ENCODE measurements around the gene SLC22A1.

Gene SLC22A1

DNA sequence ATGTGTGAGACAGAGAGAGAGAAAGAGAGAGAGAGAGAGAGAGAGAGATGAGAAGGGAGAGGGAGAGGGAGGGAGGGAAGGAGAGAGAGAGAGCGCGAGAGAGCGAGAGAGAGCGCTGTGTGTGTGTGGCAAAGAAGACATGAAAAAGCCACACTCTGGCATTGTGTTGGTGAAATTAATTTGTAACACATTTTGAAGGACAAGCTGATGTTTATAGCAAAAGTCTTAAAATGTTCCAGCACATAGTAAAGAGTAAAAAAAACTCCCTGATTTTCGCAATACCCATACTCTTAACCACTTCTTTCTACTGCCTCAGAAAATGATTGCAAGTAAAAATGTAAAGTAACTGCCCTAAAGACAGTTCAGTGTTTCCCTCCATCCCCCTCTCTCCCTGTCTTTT is 56.7 kb downstream of the SLC22A1 start:
- DNase-seq: no peak

DNA sequence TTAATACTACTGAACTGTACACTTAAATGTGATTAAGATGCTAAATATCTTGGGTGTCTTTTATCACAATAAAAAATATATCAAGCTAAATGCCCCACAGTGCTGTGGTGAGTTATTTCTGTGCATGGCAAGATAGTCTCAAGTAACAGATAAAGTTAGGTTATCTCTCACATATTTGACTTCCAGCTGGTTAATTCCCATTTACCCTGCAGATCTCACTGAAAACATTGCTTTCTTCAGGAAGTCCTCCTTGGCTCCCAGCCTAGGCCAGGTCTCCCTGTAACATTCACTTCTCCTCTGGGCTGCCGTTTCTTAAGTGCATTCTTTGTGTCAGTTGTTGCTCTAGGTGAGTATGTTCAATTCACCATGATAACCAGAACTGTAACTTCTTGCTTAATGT is 59.1 kb downstream of the SLC22A1 start:
- no peak for DNase-seq

DNA sequence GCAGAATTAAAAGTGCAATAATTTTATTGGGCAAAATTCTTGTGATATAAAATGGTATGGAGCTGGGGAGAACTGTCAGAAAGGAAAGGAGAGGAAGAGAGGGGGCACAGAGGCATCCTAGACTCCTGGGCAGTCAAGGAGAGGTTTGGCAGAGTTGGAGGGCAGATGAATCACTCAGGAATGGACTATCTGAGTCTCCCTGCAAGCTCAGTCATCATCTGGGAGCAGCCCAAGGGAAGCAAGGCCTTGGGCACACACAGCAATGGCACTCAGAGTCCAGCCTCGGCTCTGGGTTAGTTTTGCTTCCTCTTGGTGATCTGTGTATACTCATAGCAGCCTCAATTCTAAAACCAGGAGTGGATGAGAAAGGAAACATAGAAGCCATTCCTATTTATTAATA is 67.2 kb downstream of the SLC22A1 start:
- no peak for DNase-seq

DNA sequence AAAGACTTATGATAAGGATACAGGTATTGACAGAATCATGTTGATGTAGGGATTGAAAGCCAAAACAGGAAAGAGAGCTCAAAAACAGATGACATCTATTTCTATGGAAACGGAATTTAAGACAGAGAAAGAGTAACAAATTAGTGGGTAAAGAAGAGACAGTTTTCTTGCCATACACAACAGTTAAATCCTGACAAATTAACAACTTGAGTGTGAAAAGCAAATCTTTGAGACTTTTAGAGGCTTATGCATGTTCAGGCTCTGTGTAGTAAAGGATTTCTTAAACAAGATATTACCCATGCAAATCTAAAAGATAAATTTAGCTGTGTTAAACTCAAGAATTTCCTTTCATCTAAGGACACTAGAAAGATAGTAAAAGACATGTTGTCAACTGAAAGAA is 68.5 kb downstream of the SLC22A1 start:
- no peak for DNase-seq

DNA sequence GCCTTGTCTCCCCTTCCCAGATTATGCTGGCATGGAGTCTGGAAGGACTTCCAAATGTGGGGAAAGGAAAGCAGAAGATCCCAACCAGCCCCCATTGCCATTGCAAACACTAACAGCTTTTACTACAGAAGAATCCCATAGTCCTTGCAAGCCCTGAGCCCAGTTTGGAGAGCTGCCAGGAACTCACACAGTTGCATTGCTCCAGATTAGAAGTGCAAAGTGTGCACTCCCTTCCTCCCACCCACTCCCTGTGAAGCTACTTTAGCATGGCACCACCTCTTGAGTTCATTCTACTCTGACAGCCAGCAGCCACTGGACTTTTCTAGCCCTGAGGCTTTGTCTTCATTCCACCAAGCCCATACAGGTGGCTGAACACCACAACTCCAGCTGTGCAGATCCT is 69.4 kb downstream of the SLC22A1 start:
- no peak for DNase-seq

DNA sequence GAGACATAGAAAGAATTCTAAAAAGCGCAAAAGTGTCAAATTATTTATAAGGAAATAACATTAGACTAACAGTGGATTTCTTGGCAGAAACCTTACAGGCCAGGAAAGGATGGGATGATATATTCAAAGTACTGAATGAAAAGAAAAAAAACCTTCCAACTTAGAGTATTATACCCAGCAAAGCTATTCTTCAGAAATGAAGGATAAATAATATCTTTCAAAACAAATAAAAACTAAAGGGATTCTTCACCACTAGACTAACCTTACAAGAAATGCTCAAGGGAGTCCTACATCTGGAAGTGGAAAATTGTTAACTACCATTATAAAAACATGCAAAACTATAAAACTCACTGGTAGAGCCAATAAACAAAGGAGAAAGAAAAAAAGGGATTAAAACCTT is 71.2 kb downstream of the SLC22A1 start:
- DNase-seq: no peak

DNA sequence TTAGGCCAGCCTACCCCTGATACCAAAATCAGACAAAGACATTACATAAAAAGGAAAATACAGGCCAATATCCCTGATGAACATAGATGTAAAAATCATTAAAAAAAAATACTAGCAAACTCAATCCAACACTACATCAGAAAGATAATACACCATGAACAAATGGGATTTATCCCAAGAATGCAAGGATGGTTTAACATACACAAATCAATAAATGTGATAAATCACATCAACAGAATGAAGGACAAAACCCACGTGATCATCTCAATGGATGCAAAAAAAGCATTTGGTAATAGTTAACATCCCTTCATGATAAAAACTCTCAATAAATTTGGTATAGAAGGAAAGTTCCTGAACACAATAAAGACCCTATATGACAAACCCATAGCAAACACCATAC is 73.2 kb downstream of the SLC22A1 start:
- DNase-seq: no peak

DNA sequence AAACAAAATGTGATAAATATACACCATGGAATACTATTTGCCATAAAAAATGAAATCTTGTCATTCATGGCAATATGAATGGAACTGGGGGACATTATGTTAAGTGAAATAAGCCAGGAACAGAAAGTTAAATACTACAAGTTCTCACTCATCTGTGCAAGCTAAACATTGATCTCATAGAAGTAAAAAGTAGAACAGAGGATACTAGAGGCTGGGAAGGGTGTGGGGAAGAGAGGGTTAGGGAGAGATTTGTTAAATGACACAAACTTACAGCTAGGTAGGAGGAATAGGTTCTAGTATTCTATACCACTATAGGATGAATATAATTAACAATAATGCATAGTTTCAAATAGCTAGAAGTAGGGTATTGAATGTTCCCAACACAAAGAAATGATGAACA is 76.0 kb downstream of the SLC22A1 start:
- no peak for DNase-seq

DNA sequence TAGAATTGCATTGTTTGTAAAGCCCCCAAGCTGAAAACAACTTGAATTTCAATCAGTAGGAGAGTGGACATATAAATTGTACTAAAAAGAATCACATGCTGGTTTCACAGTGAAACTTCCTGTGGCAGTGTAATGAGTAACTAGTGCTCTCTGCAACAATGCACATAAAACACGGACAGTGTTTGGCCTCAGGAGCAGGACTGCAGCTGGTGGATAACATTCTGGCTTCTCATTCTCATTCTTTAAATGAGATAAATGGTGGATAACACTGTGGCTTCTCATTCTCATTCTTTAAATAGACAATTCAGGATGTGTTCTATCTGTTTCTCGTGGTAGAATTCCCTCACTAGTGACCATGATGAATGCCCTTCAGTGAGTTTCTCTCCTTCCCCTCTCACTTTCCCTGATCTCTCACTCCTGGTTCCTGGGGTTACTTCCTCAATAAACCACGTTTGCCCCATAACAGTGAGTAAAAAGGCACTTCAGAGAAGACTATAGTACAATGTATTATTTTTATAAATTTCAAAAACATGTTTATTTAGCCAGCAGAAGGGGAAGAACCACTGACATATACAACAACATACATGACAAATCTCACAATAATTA is 77.1 kb downstream of the SLC22A1 start:
- no peak for DNase-seq

DNA sequence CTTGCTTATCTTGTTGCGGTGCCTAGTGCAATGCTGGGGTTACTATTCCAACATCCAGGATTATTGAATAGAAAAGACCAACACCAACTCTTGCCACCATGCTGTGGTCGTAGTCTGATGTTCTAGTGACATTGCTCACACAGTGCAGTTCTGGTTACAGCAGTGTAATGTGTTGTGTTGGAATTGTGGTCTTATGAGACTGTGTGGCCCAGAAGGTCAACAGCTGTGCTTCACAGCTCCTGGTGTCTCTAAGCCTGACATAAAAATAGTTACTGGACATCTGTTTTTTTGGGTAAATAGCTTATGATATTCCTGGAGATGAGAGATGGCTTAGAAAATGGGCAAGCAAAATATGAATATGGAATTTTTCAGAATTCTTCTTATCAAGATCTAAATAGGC is 79.4 kb downstream of the SLC22A1 start:
- no peak for DNase-seq

DNA sequence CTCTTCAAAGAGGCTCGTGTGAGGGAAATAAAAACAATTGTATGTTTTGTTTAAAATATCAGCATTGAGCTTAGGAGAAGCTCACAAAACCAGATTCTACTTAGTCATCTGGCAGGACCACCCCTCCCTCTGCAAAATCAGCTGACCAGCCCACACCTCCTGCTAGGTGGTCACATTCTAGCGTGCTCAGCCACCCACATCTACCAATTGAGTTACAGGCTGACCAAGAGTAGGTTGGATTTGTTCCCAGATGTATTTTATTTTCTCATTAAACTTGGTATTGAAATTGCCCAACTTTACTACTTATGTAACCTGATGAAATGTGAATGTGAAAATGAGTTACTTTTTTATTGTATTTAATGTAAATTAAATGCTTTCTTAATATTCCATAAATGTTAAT is 80.8 kb downstream of the SLC22A1 start:
- DNase-seq: no peak

DNA sequence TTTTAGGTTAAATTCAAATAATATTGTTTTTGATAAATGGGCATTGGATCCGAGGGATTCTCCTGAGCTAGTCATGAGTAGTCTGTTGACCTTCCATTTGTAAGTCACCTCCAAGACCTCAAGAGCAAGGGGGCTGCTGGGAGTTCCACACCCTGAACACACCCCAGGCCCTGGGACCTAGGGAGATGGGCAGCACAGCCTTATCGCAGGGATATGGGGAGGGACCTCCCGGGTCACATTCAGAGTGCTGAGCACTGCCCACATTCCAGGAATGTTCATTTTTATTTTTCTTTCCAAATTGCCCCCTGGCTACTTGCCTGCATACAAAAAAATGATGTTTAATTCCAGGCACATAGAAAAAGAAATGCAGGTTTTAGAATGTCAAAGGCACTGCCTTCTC is 81.5 kb downstream of the SLC22A1 start:
- no peak for DNase-seq

DNA sequence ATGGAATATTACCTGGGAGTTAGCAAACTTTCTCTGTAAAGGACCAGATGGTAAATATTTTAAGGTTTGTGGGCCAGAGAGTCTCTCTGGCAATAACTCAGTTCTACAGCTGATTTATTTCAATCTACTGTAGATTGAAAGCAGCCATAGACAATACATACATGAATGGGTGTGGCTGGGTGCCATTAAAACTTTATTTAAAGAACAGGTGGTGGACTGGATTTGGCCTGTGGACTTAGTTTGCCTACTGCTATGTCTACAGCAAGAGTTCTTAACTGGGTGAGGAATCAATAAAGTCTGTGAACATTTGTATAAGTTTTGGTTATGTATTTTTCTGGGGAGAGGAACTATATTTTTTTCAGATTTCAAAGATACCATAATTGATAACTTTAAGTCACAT is 81.9 kb downstream of the SLC22A1 start:
- no peak for DNase-seq

DNA sequence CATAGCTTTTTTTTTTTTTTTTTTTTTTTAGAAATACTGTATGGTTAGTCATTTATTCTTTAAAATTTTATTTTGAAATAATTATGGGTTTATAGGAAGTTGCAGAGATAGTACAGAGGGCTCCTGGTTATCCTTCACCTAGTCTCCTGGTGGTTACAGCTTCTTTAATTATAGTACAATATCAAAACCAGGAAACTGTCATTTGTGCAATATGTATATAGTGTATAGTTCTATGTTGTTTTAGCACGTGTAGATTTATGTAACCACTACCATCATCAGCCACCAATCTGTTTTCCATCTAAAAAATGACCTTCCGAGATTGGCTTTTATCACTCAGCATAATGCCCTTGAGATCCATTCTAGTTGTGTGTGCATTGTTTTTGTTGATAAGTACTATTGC is 82.3 kb downstream of the SLC22A1 start:
- no peak for DNase-seq

DNA sequence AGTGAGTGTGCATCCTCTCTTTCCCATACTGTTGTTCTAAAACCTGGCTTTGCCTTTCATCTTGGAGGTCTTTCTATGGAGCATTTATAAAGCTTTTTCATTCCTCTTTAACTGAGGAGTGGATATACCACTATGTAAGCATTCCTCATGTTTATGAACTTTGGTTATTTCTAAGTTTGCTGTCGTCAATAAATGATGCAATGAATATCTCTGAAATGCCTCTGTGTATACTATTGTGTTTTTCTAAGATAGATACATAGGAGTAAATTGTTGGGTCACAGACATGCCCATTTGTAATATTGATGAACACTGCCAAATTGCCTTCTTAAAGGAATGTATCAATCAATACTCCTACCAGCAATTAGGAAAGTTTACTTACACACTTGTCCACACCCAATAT is 83.1 kb downstream of the SLC22A1 start:
- DNase-seq: no peak

DNA sequence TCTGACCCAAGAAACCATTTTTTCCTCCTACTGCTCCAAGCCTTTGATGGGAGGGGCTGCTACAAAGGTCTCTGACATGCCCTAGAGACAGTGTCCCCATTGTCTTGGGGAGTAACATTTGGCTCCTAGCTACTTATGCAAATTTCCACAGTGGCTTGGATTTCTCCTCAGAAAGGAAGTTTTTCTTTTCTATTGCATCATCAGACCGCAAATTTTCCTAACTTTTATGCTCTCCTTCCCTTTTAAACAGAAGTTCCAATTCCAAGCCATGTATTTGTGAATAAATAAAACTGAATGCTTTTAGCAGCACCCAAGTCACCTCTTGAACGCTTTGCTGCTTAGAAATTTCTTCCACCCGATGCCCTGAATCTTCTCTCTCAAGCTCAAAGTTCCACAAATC is 86.0 kb downstream of the SLC22A1 start:
- DNase-seq: no peak

All from KG1 (cell line).